ENCODE results near the gene FAM180B.

Gene FAM180B

DNA sequence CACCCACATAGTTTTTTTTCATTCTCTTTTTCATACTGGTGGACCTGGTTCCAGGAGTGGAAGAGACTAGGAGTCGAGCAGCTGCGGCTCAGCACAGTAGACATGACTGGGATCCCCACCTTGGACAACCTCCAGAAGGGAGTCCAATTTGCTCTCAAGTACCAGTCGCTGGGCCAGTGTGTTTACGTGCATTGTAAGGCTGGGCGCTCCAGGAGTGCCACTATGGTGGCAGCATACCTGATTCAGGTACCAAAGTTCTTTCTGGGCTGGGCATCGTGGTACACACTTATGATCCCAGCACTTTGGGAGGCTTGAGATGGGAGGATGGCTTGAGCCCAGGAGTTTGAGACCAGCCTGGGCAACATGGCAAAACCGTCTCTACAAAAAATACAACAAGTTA, 16.8 kb upstream of the FAM180B start:
- DNase-seq = no peak

DNA sequence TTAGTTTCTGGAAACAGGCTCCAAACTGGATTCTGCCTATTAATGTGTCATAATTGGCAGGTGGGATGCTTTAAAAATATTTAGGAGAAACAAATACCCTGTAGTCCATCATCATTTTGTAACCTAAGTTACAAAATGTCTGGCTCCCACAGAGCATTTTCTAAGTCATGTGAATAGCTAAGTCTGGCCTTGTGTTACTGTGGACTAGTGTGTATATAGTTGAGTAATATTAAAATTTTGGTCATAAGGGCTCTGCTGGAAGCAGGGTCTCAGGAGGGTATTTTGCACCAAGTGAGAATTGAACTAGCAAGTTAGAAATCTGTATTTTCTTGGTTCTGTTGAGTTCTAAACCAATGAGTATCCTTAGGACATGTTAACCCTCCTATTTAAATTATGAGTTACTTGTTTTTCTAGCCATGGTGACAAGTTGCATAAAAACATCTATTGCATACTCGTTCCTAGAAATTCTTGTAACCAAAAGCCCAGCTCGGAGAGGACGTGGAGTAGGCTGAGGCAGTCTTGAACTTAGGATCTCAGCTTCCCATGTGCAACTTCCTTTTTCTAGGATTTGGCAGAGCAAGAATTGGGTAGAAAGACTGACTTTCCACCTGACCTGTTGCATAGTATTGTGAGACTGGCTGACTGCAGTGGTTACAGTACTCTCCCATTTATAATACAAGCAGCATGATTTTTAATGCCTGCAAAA, 15.7 kb upstream of the FAM180B start:
- DNase-seq = peak; percentile 94 to 95

DNA sequence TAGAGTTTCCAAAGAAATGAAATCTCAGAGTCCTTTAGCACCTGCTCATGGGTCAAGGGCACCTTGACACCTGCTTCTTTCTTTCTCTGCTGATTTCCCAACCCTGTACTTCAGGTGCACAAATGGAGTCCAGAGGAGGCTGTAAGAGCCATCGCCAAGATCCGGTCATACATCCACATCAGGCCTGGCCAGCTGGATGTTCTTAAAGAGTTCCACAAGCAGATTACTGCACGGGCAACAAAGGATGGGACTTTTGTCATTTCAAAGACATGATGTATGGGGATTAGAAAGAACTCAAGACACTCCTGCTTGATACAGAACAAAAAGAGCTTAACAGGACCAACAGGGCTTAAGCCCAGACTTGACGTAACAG, 15.1 kb upstream of the FAM180B start:
- no peak for DNase-seq

DNA sequence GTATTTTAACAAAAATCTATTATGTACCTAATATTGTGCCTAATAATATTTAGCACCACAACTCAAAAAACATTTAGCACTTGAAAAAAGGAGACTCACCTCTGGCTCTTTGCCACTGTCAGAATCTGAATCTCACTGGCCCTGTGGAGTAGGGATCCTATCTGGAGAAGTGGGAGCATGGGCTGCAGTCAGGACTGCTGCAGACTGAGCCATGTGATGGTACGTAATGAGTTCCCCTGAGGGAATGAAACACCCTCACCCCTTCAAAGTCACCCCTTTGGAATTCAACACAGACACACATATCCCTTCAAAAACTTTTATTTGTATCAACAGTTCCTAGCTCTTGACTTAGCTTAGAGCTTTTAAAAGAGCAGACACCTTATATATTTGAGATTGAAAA, 14.6 kb upstream of the FAM180B start:
- DNase-seq = no peak

DNA sequence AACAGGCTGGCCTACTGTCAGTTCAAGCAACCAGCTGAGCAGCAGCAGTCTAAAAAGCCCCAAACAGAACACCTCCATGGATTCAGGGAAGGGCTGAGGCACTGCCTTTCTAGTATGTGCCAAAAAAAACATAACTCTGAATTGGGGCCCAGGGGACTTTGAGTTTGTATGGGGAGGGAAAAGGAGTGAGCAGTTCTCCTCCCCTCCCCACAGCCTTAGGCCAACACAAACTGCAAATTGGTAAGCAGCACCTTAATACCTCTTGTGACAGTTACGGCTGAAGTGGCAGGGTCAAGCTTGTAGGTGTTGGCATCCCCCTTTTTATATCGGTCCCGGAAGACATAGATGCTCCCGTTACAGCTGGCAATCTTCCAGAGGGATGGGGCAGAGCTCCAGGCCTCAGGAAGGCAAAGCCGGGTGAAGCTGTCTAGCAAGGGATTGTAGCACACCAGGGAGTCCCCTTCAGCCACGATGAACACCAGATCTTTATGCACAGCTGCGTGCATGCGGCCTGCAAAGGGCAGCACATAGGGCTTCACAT, 13.7 kb upstream of the FAM180B start:
- DNase-seq = no peak

DNA sequence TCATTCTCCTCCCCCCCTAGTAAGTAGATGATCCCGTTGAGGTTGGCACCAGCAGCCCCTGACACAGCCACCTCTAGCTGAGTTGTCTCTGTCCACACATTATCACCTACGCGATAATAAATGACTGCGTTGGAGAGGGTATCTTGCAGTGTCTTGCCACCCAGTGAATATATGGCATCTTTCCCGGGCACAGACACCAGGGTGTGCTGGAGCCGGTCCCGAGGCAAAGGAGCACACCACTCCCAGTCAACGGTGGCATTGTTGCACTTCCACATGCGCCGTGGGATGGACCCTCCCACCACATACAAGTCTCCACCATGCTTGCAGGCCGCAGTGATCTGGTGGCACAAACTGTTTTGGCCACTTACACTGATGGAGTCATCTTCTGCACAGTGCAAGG, 13.2 kb upstream of the FAM180B start:
- no peak for DNase-seq

DNA sequence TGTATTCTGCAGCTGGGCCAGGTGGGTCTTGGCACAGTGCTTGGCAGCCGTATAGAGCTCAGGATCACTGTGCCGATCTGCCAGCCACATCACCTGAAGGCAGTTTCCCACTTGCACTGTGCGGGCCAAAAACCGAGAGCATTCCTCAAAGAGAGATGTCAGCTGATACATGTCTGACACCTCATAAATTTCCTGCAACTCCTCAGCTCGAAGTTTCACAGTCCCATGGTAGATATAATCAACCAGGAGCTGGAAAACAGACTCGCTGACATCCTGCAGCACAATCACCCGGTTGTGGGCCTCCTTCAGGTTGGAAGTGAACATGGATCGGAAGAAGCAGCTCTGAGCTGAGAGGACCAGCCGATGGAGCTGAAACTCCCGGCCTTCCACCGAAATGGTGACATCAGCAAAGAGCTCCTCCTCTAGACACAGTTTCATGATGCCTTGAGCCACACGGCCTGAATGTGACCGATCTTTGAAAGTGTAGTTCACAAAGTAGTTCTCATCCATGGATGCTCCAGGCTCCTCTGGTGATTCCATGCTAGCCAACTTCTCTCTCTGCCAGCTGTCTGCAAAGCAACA, 8.9 kb upstream of the FAM180B start:
- DNase-seq = no peak

DNA sequence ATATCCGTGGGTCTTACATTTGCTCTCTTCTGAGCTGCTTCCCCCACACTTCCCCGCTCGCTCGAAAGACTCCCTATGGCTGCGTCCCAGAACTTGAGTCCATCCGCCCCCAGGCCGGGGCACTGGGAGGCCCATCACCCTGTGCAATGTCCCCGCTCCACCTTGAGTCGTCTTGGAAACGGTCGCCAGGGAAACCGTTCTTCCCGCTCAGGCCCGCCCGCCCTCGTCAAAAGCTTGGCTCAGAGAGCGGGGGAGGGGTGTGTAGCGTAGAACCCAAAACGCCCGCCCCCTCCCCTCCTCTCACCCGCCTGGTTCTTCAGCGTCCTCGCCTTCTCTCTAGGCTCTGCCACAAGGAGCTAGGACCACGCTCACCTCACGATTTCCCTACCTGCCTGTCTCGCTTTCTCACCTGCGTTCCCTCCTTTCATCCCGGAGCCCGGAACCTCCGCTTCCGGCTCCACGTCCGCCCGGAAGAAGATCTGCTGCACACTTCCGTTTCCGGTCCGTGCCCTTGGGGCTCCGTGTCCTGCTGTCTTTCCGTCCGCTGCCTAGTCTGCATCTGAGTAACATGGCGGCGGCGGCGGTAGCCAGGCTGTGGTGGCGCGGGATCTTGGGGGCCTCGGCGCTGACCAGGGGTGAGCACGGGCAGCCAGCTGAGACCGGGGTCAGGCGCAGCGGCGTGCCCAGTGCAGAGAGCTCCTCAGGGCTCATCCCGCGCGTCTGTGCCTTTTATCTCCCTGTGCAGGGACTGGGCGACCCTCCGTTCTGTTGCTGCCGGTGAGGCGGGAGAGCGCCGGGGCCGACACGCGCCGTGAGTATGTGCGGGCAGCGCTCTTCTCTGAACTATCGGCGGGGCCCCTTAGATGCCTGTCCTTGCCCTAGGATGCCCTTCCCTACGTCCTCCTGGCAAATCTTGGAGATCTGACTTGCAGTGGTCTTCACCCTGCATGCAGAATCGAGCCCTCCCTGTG, 7.7 kb upstream of the FAM180B start, which contains the start of the genes KBTBD4 and NDUFS3:
KBTBD4 (minus strand) TSS at position 447 of the 971 bp plus-strand sequence; CDS start at position 428, 19 bp downstream.
NDUFS3 (plus strand) TSS at position 551 of the 971 bp plus-strand sequence; CDS start at position 569, 18 bp downstream.
- peak; percentile 90 to 91 for DNase-seq

DNA sequence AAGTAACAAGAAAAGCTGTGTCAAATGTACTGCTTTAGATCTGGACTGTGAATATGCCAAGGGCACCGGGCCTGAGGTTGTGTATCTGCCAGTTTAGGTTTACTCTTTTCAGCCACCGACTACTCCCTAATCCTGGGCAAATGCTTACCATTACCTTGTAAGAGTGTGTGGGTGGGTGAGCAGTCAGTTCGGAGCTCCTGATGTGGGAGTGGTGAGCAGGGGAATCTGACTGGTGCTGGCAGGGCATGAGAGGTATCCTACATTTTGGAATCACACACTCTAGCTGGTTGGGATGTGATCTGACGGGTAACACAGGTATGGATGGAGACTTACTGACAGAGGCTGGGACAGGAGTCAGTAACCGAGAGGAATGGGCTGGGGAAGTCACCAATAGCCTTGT, 2.6 kb upstream of the FAM180B start:
- DNase-seq = no peak

DNA sequence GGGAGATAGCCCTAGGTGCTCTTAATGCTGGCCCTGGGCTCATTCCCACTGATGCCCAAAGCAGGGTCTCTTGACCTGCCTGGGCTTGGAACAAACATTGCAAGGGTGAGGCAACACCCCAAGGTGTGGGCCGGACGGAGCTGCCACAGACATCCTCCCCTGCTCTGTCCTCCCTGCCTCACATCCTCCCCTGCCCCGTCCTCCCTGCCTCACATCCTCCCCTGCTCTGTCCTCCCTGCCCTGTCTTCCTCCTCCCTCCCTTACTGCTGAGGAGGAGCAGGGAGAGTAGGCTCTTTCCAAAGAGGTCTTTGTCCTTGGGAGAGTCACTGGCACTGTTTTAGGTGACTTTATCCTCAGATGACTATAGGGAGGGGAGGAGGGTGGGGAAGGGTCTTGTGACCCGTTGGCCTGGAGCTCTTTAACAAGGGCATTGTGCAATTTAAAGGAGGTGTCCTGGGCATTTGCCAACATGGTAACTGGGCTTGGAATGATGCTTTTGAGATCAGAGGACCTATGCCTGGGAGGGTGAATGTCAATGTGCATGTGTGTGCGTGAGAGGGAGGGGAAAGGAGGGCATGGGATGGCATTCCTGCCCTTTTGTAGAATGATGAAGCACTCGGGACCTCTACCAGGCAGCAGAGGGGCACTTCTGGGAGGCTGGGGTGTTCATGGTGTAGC, 700 bp downstream of the FAM180B start:
- DNase-seq = peak; percentile 69 to 80

DNA sequence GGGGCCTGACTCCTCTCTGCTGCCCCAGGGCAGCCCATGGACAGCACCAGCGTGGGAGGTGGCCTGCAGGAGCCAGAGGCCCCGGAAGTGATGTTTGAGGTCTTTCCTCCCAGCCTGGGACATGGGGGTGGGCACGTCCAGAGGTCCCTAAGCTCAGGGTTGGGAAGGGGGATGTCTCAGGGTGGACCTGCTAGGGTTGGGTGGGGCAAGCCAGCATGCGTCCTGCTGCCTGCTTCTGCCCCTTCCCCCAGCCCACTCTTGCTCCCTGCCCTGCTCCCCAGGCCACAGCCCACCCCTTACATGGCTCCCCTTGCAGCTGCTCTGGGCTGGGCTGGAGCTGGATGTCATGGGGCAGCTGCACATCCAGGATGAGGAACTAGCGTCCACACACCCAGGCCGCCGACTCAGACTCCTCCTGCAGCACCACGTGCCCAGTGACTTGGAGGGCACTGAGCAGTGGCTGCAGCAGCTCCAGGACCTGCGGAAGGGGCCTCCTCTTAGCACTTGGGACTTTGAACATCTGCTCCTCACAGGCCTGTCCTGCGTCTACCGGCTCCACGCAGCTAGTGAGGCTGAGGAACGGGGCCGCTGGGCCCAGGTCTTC, 1.3 kb downstream of the FAM180B start:
- peak; percentile 90 to 96 for DNase-seq

DNA sequence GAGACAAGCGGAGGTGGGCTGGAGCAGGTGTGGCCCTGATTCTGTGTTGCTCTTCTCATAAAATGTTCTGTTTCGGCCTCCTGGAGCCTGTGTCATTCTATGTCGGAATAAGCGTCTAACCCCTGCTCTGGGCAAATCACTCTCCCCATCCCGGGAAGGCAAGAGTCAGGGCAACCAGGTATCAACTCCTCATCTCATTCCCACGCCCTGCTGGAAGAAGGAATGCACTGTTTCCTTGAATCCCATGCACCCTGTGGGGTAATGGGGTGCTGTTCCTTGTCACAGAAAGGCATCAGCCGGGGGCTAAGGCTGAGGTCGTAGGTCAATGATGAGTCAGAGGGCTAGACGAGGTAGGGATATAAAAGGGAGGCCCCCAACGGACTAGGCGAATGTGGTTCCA, 2.6 kb downstream of the FAM180B start:
- DNase-seq = no peak

DNA sequence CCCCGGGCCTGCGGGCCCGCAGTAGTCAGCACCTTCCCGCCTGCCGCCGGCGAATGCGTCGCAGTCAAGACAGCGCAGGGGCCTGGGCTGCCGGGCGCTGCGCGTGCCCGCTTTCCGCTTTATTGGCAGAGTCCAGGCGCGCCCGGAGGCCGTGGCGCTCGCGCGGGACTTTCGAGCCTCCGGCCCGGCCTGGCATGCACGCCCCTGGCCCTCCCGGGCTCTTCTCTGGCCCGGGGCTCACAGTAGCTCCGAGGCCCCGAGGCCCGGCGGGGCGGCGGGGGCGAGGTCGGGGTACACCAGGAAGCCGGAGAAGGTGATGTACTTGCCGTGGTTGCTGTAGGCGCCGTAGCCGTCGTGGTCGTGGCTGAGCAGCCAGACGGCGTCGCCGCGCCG, 3.1 kb downstream of the FAM180B start:
- DNase-seq = no peak

DNA sequence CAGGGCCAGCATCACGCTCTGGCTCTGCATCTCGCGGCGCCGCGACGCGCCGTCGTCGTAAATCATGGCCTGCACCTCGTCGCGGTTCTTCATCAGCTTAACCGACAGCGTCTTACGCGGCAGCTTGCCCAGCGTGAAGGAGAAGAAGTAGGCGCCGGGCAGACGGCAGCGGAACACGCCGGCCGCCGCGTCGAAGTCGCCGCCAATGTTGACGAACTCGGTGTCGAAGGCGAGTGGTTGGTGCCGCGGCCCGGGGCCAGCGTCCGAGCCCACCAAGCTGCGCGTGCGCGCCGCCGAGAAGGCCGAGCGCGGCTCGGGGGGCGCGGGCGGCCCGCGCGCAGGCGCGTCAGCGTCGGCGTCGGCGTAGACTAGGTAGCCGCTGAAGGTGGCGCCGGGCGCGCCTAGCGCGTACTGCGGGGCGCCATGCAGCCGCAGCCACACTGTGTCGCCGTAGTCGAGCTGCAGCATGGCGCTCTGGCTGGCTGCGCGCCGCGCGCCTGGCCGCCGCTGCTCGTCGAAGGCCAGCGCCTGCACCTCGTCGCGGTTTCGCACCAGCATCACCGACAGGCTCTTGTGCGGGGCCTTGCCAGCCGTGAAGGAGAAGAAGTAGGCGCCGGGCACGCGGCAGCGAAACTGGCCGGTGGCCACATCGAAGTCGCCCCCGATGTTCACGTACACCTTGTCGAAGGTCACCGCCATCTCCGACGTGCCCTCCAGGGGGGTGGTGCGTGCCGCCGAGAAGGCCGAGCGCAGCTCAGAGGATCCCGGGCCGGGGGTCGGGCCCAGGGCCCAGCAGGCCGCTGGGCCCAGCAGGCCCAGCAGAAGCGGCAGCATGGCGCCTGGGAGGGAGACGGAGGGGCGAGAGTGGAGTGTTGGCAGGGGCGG, 3.7 kb downstream of the FAM180B start:
- no peak for DNase-seq

DNA sequence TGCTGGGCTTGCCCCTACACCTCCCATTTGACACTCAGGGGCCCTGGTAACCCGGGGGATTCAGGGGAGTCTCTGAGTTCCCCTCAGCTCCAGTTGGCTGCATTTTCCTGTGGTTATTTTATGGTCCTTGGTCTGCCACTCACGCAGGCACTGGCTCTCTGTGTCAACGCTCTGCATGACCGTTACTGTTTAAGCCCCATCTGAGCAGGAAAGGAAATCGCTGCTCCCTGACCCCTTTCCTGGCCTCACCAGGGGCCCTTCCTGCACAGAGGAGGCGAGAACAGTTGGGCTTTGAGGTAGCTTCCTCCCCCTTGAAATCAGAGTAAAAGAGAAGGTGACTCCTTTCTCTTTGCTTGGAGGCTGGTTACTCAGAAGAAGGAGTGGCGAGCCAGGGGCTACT, 5.3 kb downstream of the FAM180B start:
- no peak for DNase-seq

DNA sequence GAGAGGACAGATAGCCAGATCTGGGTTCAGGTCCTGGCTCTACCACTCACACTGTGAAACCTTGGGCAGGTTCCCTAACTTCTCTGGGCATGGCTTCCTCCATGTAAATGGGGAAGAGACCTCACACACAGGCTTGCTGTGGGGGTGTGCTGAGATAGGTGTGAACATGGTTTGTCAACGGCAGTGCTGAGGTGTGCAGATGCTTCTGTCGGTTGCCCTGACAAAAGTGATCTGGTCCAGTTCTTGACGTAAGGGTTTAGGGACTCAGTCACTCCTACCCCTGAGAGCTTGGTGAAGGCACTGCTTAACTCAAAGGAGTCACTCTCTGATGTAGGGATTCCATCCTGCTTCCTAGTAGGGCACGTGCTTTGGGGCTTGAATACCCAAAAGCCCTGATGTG, 5.8 kb downstream of the FAM180B start:
- DNase-seq = peak in 1 of 2 donors; percentile 13

DNA sequence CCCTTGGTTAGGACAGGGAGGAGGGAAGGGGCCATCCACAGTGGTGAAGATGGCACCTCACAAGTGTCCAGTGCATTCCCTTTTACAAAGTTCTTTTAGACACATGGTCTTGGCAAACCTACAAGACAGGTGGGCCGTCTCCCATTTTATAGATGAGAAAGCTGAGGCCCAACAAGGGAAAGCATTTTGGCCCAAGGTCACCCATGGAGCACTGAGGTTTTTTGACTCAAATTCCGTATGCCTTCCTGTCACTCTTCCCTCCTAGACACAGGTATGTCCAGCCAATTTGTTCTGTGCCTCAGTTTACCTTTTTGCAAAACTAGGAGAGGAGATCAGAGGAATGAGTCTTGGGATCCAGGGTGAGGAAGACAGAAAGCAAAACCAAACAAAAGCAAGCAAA, 6.5 kb downstream of the FAM180B start:
- DNase-seq = no peak

DNA sequence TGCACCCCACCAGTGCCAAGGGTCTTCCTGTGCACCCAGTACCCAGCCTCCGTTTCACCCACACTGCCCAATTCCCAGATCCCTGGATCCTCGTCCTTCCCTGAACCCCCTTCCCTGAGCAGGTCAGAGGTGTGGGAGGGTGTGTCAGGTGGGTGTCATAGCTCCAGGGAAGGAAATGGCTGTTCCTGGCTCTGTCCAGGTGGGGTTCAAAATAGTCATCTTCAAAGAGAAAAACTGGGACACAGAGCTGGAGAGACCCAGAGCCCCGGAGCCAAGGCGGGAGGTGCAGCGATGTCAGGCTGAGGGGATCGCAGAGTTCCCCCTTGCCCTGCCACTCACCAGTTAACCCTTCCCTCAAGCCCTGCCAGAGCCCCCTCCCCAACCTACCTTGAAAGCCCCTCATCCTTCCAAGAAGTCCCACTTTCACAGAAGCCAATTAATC, 7.0 kb downstream of the FAM180B start:
- no peak for DNase-seq

DNA sequence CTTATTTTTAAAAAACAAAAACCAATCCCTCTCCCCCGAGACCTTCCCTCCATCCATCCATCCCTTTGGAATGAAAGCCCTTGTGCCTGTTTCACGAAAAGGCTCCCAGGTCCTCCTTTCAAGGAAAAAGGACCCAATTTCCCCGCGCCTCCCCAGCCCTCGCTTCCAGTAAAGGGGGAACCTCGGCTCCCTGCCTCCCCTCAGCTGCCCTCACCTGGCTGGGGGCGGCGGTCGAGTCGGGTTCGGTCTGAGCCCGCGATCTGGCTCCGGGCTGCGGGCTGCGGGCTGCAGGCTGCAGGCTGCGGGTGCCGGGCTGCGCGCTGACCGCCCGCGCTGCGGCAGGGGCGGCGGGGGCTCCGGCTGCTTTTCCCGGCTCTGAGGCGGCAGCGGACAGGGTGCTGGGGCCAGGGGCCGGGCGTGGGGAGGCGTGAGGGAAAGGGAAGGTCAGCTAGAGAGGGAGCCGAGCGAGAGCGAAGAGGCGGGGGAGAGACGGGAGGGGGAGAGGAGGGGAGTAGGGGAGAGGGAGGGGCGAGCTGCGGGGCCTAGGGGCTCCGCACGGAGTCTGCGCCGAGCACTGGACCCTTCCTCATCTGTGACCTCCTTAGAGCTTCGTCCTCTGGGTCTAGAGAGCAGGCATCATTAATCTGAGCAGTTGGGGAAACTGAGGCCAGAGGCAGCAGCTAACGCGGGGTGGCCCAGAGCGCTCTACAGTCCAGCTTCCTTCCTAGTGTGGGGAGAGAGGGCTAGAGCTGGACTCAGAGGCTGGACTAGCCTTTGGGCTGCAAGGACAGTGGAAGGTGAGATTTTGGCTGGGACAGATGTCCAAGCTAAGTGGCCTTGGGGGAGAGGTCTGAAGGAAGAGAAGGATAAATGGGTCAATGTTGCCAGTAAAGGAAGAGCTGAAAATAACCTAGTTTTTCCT, 7.7 kb downstream of the FAM180B start, which contains the start of gene C1QTNF4:
C1QTNF4 (minus strand) TSS at position 478 of the 922 bp plus-strand sequence. CDS start 3,601 bp downstream, outside the sequence.
- no peak for DNase-seq

DNA sequence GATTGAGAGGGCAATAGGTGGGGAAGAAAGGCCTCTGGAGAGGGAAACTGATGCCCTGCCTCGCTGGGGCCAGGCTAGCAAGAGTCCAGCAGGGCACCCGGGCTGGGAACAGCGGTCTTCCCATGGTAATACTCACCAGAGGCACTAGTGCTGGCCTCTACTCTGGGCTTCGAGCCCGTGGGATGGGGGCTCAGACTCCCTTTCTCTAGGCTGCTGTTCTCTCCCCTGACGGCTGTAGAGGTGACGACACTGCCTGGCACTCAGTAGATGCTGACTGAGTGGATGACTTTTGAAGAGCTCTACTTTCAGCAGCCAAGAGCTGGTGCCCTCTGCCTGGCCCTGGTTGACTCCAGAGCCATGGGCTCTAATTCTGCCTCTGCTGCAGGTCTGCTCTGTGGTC, 8.6 kb downstream of the FAM180B start:
- no peak for DNase-seq
